ENCODE data around the gene FBXO8. TPM values are rescaled to one million over a fixed set of nuclear protein-coding genes. Genes with fewer than 3 reads are reported as not detected.
A peak's percentile ranks its signal among the peaks of the same experiment; 100 is the strongest.

Gene FBXO8
- total RNA-seq, 1 donor from 2014 or later: 39.1 TPM

DNA sequence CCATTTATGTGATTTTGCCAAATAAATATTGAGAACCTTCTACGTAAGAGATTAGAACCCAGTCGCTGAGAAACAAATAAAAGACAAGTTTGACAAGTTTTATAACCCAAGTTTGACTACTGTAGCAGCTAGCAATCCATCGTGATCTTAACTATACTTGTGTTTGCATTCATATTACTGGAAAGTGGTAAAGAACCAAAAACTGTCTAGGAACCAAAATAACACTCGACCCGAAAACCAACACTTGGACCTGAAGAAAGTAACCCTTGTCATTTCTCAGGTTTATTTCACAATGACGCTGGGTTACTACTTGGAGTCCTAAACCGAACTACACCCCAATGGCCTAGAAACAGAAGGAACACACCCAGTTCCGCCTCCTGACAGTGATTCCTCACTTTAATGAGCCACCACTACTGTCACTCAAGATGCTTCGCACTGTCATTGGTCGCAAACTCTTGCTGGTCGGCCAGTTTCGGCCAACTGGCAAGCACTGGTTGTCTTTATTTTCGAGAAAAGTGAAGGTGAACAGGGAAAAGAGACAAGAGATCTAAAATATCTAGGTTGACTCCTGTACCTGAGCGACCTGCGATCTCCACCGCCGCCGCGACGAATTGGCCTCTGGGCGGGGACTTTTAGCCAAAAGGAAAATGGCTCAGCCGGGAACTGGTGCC, 496 bp downstream of the FBXO8 start:
- intact Hi-C loops (cut with DNase I): no loop called here

GRCh38 chr4:174281901-174282300, 1.6 kb downstream of the FBXO8 start:
- ATAC-seq: no peak
- Histone ChIP-seq H3K4me1 (peaks cover 37% of the 10 kb centered on the region), H3K36me3 (no peaks in the 10 kb centered on the region), H3K9me3 (no peaks in the 10 kb centered on the region), H3K27me3 (ENCODE audit: low read depth) (no peaks in the 10 kb centered on the region), H3K4me3 (peak overlapping the region; percentile 81), H3K27ac (peak overlapping the region; percentile 96)
- TF ChIP-seq, protein P1, sequence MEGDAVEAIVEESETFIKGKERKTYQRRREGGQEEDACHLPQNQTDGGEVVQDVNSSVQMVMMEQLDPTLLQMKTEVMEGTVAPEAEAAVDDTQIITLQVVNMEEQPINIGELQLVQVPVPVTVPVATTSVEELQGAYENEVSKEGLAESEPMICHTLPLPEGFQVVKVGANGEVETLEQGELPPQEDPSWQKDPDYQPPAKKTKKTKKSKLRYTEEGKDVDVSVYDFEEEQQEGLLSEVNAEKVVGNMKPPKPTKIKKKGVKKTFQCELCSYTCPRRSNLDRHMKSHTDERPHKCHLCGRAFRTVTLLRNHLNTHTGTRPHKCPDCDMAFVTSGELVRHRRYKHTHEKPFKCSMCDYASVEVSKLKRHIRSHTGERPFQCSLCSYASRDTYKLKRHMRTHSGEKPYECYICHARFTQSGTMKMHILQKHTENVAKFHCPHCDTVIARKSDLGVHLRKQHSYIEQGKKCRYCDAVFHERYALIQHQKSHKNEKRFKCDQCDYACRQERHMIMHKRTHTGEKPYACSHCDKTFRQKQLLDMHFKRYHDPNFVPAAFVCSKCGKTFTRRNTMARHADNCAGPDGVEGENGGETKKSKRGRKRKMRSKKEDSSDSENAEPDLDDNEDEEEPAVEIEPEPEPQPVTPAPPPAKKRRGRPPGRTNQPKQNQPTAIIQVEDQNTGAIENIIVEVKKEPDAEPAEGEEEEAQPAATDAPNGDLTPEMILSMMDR (IDR thresholded peaks at IDR 0.05): no peak
- DNase-seq: no peak
- intact Hi-C loops (cut with DNase I): no loop called here

More for the DNA sequence above, 496 bp downstream of the FBXO8 start:
- Histone ChIP-seq H3K36me3 (no peaks in the 10 kb centered on the region), H3K4me1 (peaks cover 37% of the 10 kb centered on the region), H3K27me3 (ENCODE audit: low read depth) (no peaks in the 10 kb centered on the region), H3K27ac (peak overlapping the region; percentile 96), H3K9me3 (no peaks in the 10 kb centered on the region), H3K4me3 (peak overlapping the region; percentile 81)
- TF ChIP-seq, protein P1 (IDR thresholded peaks at IDR 0.05): no peak
- ATAC-seq: peak; percentile 98 to 99
- peak; percentile 80 for DNase-seq

DNA sequence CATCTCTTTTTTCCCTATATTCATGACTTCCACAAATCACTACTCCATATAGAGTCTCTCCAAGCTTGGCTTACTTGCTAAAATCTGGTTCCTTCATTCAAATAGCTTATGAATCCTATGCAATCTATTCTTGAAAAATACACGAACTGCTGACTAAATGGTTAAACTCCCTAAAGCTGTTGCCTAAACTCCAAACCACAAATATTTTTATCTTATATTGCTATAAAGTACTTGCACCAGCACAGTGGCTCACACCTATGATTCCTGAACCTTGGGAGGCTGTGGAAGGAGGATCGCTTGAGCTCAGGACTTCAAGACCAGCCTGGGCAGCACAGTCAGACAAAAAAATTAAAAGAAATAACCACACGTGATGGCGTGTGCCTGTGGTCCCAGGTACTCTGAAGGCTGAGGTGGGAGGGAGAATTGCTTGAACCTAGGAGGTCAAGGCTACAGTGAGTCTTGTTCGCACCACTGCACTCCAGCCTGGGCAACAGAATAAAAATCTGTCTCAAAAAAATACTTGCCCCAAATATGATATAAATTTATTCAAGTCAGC, 2.2 kb downstream of the FBXO8 start:
- ATAC-seq (no peak), DNase-seq (no peak)
- Histone ChIP-seq H3K27me3 (ENCODE audit: low read depth) (no peaks in the 10 kb centered on the region), H3K4me1 (peaks cover 37% of the 10 kb centered on the region), H3K27ac (no peak overlapping the region), H3K36me3 (no peaks in the 10 kb centered on the region), H3K9me3 (no peaks in the 10 kb centered on the region), H3K4me3 (no peak overlapping the region)
- intact Hi-C loops (cut with DNase I): no loop called here
- TF ChIP-seq, protein P1 (IDR thresholded peaks at IDR 0.05): no peak

DNA sequence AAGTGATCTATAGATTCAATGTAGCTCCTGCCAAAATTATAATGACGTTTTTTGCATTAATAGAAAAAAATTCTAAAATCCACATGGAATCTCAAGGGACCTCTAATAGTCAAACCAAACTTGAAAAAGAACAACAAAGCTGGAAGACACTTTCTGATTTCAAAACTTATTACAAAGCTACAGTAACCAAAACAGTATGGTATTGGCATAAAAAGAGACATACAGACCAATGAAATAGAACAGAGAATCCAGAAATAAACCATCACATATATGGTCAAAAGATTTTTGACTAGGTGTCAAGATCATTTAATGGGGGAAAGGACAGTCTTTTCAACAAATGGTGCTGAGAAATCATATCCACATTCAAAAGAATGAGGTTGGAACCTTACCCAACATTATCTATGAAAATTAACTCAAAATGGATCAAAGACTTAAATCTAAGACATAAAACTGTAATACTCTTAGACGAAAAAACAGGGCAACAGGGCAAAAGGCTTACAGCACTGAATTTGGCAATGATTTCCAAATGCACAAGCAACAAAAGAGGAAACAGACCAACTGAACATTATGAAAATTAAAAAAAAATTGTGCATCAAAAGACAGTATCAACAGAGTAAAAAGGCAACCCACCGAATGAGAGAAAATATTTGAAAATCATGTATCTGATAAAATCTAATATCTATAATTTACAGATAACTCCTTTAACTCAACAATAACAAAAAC, 3.9 kb downstream of the FBXO8 start:
- Histone ChIP-seq H3K9me3 (no peaks in the 10 kb centered on the region), H3K4me1 (peaks cover 25% of the 10 kb centered on the region), H3K27me3 (ENCODE audit: low read depth) (no peaks in the 10 kb centered on the region), H3K36me3 (no peaks in the 10 kb centered on the region), H3K27ac (no peak overlapping the region), H3K4me3 (no peak overlapping the region)
- DNase-seq: no peak
- TF ChIP-seq, protein P1 (IDR thresholded peaks at IDR 0.05): no peak
- ATAC-seq: no peak
- intact Hi-C loops (cut with DNase I): no loop called here

DNA sequence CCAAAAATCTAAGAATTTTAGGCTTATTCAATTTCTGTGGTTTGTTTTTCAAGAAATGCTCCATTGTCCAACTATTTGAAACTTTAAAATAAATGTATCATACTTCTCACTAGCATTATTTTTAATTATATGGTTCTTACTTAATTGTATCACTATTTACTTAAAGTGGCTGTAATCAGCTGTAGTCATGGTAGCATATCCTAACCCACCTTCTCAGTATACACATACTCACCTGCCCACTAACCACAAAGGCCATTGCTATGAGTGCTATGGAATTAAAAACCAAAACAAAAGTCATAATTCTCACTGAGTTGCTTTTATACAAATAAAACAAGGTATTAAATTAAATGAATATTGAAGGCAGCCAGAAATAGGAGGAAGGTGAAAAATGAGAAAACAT, 5.0 kb downstream of the FBXO8 start:
- H3K4me1 ChIP-seq: peaks cover 21% of the 10 kb centered on the region
- intact Hi-C loops (cut with DNase I): no loop called here
- no peak for ATAC-seq
- TF ChIP-seq, protein P1 (IDR thresholded peaks at IDR 0.05): no peak
- no peaks in the 10 kb centered on the region for H3K27me3 ChIP-seq (ENCODE audit: low read depth)
- H3K9me3 ChIP-seq: no peaks in the 10 kb centered on the region
- no peak overlapping the region for H3K27ac ChIP-seq
- H3K4me3 ChIP-seq: no peak overlapping the region
- DNase-seq: no peak
- no peaks in the 10 kb centered on the region for H3K36me3 ChIP-seq
